ENCODE results near the gene SLC36A3.

DNA sequence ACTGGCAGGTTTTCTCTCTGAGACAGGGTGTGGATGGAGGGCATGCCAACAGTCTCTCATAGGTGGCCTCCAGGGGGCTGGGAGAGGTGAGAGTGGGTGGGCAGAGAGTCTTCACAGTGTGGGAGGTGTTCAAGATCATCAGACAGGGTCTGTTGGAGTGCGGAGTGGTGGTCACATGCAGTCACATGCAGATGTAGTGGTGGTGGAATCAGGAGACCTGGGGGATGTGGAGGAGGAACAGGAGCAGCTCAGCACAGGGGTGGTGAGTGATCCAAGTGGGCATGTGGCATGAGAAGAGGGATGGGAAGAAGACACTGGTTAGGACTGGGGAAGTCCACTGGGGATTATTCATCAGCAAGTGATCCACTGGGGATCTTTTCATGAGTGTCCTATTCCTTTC is 44.8 kb downstream of the SLC36A3 start:
- TF ChIP-seq POLR2A (IDR thresholded peaks at IDR 0.05), result no peak
- TF ChIP-seq, protein P1, sequence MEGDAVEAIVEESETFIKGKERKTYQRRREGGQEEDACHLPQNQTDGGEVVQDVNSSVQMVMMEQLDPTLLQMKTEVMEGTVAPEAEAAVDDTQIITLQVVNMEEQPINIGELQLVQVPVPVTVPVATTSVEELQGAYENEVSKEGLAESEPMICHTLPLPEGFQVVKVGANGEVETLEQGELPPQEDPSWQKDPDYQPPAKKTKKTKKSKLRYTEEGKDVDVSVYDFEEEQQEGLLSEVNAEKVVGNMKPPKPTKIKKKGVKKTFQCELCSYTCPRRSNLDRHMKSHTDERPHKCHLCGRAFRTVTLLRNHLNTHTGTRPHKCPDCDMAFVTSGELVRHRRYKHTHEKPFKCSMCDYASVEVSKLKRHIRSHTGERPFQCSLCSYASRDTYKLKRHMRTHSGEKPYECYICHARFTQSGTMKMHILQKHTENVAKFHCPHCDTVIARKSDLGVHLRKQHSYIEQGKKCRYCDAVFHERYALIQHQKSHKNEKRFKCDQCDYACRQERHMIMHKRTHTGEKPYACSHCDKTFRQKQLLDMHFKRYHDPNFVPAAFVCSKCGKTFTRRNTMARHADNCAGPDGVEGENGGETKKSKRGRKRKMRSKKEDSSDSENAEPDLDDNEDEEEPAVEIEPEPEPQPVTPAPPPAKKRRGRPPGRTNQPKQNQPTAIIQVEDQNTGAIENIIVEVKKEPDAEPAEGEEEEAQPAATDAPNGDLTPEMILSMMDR (IDR thresholded peaks at IDR 0.05), result no peak
